Stimulated activated CD8-positive, alpha-beta memory T cell treated with anti-CD3 and anti-CD28 coated beads, Interleukin-15, amount 100 ng/mL, for 4 hours (primary cell): Measurements from ENCODE around the gene CNGB1.
"Not testable (repeated sequence)": the region's sequence is repeated elsewhere in the genome, so short reads cannot be mapped to it uniquely, and the experiment has no call there.

Experiments
- DNase-seq, 2 donors: peaks; one replicate each; pipeline ENCODE4 v3.0.0-alpha.2; 2020; ENCODE audit warnings: low read depth in 2 of 2

CNGB1 gene

GRCh38 chr16:57929250-57929649, 41.7 kb downstream of the CNGB1 start:
- DNase-seq: no peak

DNA sequence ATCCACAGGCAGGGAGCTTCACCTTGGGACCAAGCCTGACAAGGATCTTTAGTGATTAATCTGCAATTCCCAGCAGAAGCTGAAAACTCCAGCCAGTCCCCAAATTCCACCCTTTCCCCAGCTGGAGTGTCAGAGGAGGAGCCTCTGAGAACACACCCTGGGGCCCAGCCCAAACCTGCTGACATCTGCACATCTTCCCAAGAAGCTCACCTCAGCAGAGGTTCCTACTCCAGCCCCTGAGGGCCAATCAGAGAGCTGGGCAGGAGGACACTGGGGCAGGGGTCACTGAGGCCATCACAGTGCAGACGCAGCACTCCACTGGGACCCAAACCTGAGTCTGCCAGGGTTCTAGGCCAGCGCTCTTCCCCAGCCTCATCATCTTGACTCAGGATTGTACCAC, 44.9 kb downstream of the CNGB1 start:
- no peak for DNase-seq

- DNase-seq: no peak
Observed at GRCh38 chr16:57925310-57925709, 45.6 kb downstream of the CNGB1 start.

DNA sequence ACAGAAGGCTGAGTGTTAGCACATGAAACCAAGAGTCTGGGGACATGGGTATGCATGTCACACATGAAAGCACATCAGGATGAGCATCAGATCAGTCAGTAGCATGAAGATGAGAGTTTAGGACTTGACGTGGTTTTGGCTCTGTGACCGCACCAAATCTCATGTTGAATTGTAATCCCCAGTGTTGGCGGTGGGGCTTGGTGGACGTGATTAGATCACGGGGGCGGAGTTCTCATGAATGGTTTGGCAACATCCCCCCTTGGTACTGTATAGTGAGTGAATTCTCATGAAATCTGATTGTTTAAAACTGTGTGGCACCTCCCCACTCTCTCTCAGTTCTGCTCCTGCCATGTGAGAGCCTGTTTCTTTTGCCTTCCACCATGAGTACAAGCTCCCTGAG, 46.4 kb downstream of the CNGB1 start:
- no peak for DNase-seq

- DNase-seq: no peak
Observed at GRCh38 chr16:57923841-57924240, 47.1 kb downstream of the CNGB1 start.

DNA sequence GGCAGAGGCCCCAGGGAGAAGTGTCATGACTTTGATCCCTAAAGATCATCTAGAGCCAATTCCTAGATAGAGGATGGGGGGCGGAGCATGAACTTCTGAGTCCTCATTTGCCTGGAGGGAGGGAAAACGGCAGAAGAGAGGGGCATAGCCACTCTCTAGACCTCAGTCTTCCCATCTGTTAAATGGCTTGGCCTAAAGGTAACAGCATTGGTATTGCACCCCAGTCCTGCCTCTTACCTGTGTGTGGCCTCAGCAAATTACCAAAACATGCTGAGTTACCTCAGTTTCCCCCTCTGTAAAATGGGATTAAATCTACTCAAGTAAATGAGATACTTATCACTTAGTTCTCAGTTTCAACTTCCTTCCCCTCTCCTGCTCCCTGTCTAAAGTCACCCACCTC, 47.5 kb downstream of the CNGB1 start:
- no peak for DNase-seq

GRCh38 chr16:57920880-57921229, 50.1 kb downstream of the CNGB1 start:
- DNase-seq: no peak

DNA sequence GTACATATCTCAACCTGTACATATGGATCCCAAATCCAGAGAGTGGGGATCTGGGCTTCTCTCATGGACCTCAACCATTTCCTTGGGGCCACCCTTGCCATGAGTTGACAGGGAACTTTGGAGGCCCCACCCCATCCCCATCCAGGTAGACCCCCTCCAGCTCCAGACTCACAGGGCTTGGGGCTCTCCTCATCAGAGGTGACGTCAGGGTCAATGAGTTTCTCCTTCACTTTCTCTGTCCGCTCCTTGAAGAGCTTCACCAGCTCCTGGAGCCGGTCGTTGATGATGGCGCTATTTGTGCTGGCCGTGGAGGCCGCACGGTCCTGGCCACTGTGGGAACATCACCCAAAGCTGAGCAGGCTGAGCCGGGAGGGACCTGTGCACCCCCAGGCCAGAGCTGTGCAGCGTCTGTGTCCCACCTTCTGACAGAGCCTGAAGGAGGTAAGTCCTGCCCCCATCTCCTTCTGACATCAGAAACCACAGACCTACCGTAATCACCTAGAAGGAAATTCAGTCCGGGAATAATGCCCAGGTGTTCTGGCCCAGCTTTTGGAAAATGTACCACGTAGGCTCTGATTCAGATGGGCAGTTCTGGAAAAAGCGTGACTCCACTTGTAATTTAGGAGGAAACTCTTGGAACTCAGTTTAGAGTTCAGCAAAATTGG, 50.6 kb downstream of the CNGB1 start:
- DNase-seq: no peak

DNA sequence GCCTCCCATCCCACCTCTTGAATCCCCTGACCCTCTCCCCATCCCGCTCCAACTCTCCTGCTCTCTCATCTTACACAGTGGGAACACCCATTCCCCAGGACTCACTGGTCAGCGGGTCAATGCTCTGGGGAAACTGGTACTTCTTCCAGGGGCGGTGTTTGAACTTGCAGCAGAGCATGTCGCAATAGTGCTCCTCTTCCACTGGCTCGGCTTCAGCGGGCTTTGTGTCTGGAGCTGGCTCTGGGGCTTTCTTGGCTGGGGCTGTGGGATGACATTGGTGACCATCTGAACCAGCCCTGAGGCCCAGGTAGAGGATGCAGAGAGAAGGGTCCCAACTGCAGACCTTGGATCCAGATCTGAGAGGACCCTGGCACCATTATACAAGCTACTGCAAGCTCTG, 51.9 kb downstream of the CNGB1 start:
- no peak for DNase-seq

DNA sequence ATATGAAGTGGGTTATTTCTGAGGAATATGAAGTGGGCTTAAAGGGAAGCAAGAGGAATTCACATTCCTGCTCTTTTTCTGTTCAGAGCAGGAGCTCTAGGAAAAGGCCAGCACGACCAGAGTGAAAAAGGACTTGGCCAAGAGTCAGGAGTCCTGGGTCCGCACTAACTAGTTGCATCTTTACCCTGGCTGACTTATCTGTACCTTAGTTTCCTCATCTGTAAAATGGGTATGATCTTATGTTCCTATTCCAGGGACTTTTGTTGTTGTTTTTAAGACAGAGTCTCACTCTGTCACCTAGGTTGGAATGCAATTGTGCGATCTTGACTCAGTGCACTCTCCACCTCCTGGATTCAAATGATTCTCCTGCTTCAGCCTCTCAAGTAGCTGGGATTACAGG, 52.5 kb downstream of the CNGB1 start:
- no peak for DNase-seq

DNA sequence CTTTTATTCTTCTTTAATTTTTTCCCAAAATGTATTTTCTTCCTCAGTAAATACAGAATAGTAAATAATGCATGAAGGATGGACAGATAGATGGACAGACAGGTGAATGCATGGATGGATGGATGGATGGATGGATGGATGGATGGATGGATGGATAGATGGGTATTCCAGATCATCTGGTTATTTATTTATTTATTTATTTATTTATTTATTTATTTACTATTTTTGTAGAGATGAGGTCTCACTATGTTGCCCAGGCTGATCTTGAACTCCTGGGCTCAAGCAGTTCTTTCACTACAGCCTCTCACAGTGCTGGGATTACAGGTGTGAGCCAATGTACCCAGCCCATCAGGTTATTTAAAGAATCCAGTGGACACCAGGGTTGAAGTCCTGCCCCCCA, 53.0 kb downstream of the CNGB1 start:
- not testable (repeated sequence) for DNase-seq

DNA sequence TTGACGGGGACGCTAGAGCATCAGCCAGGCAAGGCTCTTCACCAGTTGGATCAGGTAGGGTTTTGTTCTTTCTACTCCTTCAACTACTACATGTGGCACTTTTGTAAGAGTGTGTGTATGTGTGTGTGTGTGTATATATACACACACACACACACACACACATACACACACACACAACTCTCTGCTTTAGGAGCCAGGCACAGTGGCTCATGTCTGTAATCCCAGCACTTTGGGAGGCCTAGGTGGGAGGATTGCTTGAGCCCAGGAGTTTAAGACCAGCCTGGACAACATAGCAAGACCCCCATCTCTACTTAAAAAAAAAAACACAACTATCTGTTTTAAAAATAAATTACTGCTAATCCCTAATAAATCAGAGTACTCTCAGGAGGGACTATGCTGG, 53.4 kb downstream of the CNGB1 start:
- DNase-seq: not testable (repeated sequence)

GRCh38 chr16:57916735-57917438, 54.0 kb downstream of the CNGB1 start:
- no peak for DNase-seq

DNA sequence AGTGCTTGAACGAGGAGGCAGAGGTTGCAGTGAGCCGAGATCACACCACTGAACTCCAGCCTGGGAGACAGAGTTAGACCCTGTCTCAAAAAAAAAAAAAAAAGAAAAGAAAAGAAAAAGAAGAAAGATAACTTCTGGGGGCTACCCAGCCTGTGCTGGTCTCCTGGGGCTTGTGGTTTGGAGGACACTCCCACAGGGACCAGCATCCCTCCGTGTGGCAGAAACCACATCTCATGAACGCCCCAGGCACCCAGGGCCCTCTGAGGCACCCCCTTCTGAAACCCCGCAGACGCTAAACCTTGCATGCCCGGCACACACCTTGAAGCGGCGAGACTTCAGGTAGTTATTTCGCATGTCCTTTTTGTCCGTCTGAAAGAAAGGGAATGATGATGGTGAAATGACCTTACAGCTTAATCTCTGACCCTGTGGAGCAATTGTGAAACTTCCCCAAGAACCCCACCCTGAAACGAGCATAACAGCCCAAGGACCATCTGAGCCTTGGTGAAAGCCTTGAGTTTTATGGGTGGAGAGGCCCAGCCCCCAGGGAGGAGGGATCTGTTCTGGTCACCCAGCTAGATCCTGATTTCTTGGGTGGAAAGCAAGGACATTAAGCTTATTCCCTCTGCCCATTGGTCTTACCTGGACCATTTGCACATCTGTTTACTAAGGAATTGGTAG, 55.0 kb downstream of the CNGB1 start:
- no peak for DNase-seq

- no peak for DNase-seq
Observed at GRCh38 chr16:57915267-57915666, 55.7 kb downstream of the CNGB1 start.

GRCh38 chr16:57914244-57915173, 56.4 kb downstream of the CNGB1 start:
- no peak for DNase-seq

DNA sequence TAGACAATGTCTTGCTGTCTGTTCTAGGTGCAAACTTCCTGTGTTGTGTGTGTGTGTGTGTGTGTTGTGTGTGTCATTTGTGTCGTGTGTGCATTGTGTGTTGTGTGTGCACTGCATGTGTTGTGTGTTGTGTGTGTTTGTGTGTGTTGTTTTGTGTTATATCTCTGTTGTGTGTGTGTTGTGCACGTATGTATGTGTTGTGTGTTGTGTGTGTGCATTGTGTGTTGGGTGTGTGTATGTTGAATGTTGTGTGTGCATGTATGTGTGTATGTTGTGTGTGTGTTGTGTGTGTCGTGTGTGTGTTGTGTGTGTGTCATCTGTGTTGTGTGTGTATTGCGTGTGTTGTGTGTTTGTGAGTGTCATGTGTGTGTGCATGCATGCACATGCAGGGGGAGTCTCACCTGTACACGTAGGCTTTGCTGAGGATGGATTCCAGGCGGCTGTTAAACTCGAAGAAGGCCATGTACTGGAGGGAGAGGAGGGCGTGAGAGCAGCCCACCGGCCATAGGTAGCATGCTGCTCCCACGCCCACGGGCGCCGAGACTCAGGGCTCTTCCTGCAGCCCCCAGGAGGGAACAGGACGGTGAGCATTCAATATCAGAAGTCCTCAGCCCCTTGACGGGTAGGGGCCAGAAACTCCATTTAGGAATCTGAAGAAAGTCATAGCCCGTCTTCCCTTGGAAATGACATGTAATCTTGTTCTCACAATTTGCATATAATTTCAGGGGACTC, 58.2 kb downstream of the CNGB1 start:
- no peak for DNase-seq

DNA sequence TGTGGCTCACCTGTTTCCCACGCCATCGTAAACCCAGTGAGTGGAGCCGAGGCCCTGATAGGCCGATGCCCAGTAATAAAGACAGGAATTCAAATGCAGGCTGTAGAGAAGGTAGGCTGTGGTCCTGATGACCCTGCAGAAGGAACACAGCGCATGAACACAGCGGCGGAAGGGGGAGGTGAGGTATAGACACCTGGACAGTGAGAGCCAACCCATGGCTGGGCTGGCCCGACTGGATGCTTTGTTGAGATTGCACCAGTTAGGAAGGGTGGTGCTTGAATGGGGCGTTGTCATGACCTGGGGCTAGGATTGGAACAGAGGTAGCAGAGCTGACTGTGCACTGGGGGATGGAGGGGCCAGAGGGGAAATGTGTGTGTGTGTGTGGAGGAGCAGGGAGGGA, 59.2 kb downstream of the CNGB1 start:
- DNase-seq: no peak

DNA sequence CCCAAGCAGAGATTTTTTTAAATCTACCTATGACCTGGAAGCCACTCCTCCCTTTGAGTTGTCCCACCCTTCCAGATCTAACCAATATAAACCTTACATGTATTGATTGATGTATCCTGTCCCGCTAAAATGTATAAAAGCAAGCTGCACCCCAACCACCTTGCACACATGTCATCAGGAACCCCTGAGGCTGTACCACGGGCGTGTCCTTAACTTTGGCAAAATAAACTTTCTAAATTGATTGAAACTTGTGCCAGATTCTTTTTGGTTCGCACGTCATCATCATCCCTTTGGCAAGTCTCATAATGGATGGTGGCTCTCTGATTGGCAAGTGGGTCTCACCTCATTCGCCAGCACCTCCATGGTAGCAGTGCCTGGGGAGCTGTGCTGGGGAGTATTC, 60.2 kb downstream of the CNGB1 start:
- DNase-seq: no peak

DNA sequence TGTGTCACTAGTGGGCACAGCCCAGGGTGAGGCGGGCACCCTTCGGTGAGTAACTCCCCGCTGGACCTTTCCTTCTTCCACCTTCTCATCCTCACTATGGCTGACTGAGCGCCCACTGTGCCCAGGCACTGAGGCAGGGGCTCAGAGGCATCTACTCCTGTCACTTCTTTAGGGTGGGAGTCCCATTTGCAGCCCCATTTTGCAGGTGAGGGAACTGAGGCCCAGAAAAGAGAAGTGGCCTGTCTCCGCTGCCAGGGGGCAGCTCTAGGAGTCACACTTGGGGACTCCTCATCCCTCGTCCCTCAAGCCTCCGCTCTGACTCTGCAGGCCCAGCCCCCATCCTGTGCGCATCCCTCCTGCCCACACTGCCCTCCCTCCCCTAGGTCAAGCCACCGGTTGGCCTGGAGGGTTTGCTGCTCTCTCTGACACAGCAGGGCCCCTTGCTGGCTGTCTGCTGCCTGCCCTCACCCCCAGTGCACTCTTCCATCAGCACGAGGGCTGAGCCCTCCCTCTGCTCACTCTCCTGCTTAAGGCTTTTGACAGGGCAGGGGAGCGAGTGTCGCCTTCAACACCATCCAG, 62.4 kb downstream of the CNGB1 start:
- no peak for DNase-seq
